ENCODE data around the gene MME.

GRCh38 chr3:155101398-155101797 is 21.3 kb downstream of the MME start:
- no peak for TF ChIP-seq CTCF (IDR thresholded peaks at IDR 0.05)
- TF ChIP-seq POLR2A (IDR thresholded peaks at IDR 0.05): no peak
